ENCODE data around the gene MYL4.

The MYL4 gene

GRCh38 chr17:47273245-47273644 is 64.1 kb downstream of the MYL4 start:
- DNase-seq (ENCODE audit: low spot score), result no peak

Measured in putamen (tissue), 1 donor.